Measurements from ENCODE around the gene CASK. TPM values are rescaled to one million over a fixed set of nuclear protein-coding genes. Genes with fewer than 3 reads are reported as not detected.

Gene CASK
- total RNA-seq, 1 experiment from 2014 or later = 33.5 TPM

DNA sequence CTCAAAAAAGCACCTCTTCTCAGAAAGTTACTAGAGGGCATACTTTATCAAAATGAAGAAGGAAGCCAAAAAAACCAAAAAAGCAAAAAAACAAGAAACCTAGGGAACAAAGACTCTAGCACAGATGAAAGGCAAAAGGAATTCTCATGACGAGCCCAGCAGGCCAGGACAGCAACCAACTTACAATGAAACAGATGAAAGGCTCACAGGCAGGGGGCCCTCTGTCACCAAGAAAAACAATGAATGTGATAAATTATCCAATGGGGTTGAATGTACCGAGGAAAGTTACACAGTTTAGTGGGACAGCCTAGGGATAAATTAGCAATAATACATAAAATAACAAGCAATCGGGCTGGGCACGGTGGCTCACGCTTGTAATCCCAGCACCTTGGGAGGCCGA lies 120.4 kb downstream of the CASK start:
- intact Hi-C loops (cut with micrococcal nuclease; ENCODE audit: unreplicated experiment) = no loop called here

DNA sequence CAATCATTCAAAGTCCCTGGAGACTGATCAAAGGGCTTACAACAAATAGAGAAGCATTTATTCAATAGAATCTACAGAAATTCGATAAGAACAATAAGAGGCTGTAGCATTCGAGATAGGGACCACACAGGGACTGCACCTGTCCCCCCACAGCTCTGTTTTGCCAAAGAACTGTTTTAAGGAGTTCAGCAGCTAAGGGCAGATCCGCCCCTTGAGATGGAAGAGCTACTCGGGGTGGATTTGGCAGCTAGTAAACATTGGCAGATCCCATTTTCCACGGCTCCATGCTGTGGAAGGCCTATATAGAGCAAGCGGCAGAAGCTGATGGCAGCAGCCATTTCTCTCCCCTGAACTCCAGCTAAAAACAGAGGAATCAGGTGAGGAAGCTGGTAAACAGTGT lies 123.7 kb downstream of the CASK start:
- intact Hi-C loops (cut with micrococcal nuclease; ENCODE audit: unreplicated experiment) (no loop called here), in situ Hi-C loops (cut with HindIII; ENCODE audit: low pct_unique_long_range_greater_than_20kb, low sequenced_read_pairs) (no loop called here)
- no peaks in the 10 kb centered on the region for H3K9me3 ChIP-seq (ENCODE audit: control insufficient read depth, insufficient read depth, low read depth, low read length)
- no peak overlapping the region for H3K27ac ChIP-seq (ENCODE audit: low read length)
- no peaks in the 10 kb centered on the region for H3K4me1 ChIP-seq (ENCODE audit: control insufficient read depth, insufficient read depth, low read length)
- ATAC-seq (no peak), DNase-seq (ENCODE audit: low read depth, low spot score) (no peak)
- H3K4me3 ChIP-seq (ENCODE audit: low read depth in 2 of 2, low read length in 2 of 2) = no peak overlapping the region
- H3K36me3 ChIP-seq (ENCODE audit: control insufficient read depth, insufficient read depth, low read length) = no peaks in the 10 kb centered on the region
- no TSS peak for BruUV-seq (replicated peaks)
- H3K27me3 ChIP-seq (ENCODE audit: control insufficient read depth, insufficient read depth, low read length) = no peaks in the 10 kb centered on the region
- TF ChIP-seq, protein P1, sequence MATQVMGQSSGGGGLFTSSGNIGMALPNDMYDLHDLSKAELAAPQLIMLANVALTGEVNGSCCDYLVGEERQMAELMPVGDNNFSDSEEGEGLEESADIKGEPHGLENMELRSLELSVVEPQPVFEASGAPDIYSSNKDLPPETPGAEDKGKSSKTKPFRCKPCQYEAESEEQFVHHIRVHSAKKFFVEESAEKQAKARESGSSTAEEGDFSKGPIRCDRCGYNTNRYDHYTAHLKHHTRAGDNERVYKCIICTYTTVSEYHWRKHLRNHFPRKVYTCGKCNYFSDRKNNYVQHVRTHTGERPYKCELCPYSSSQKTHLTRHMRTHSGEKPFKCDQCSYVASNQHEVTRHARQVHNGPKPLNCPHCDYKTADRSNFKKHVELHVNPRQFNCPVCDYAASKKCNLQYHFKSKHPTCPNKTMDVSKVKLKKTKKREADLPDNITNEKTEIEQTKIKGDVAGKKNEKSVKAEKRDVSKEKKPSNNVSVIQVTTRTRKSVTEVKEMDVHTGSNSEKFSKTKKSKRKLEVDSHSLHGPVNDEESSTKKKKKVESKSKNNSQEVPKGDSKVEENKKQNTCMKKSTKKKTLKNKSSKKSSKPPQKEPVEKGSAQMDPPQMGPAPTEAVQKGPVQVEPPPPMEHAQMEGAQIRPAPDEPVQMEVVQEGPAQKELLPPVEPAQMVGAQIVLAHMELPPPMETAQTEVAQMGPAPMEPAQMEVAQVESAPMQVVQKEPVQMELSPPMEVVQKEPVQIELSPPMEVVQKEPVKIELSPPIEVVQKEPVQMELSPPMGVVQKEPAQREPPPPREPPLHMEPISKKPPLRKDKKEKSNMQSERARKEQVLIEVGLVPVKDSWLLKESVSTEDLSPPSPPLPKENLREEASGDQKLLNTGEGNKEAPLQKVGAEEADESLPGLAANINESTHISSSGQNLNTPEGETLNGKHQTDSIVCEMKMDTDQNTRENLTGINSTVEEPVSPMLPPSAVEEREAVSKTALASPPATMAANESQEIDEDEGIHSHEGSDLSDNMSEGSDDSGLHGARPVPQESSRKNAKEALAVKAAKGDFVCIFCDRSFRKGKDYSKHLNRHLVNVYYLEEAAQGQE (IDR thresholded peaks at IDR 0.05; ENCODE audit: insufficient read depth in 1 of 2, low read depth in 2 of 2, low read length in 1 of 2) = no peak
- TF ChIP-seq SIN3A (IDR thresholded peaks at IDR 0.05; ENCODE audit: borderline replicate concordance, insufficient read depth, low read depth, low read length) = no peak
- TF ChIP-seq POLR2AphosphoS5 (IDR thresholded peaks at IDR 0.05; ENCODE audit: low read depth, low read length) = no peak
- TF ChIP-seq, protein P2, sequence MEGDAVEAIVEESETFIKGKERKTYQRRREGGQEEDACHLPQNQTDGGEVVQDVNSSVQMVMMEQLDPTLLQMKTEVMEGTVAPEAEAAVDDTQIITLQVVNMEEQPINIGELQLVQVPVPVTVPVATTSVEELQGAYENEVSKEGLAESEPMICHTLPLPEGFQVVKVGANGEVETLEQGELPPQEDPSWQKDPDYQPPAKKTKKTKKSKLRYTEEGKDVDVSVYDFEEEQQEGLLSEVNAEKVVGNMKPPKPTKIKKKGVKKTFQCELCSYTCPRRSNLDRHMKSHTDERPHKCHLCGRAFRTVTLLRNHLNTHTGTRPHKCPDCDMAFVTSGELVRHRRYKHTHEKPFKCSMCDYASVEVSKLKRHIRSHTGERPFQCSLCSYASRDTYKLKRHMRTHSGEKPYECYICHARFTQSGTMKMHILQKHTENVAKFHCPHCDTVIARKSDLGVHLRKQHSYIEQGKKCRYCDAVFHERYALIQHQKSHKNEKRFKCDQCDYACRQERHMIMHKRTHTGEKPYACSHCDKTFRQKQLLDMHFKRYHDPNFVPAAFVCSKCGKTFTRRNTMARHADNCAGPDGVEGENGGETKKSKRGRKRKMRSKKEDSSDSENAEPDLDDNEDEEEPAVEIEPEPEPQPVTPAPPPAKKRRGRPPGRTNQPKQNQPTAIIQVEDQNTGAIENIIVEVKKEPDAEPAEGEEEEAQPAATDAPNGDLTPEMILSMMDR (IDR thresholded peaks at IDR 0.05) = no peak
- no peak for TF ChIP-seq TCF7L2 (IDR thresholded peaks at IDR 0.05; ENCODE audit: low read depth, low read length)
- CTCF ChIA-PET = no interaction called here
- POLR2A ChIA-PET = interaction anchor here (0.5 kb wide), 1 partner anchor 7 kb away, joined by 4 read pairs; no protein-coding TSS in a partner anchor

More for the DNA sequence above, 120.4 kb downstream of the CASK start:
- no peak for DNase-seq (ENCODE audit: low read depth, low spot score)
- no peak for ATAC-seq
- POLR2A ChIA-PET = no interaction called here
- Histone ChIP-seq H3K9me3 (ENCODE audit: control insufficient read depth, insufficient read depth, low read depth, low read length) (no peaks in the 10 kb centered on the region), H3K27me3 (ENCODE audit: control insufficient read depth, insufficient read depth, low read length) (no peaks in the 10 kb centered on the region), H3K36me3 (ENCODE audit: control insufficient read depth, insufficient read depth, low read length) (no peaks in the 10 kb centered on the region), H3K4me1 (ENCODE audit: control insufficient read depth, insufficient read depth, low read length) (no peaks in the 10 kb centered on the region), H3K4me3 (ENCODE audit: low read depth in 2 of 2, low read length in 2 of 2) (no peak overlapping the region), H3K27ac (ENCODE audit: low read length) (no peak overlapping the region)
- TF ChIP-seq TCF7L2 (IDR thresholded peaks at IDR 0.05; ENCODE audit: low read depth, low read length) (no peak), SIN3A (IDR thresholded peaks at IDR 0.05; ENCODE audit: borderline replicate concordance, insufficient read depth, low read depth, low read length) (no peak), POLR2AphosphoS5 (IDR thresholded peaks at IDR 0.05; ENCODE audit: low read depth, low read length) (no peak)
- TF ChIP-seq, protein P1 (IDR thresholded peaks at IDR 0.05; ENCODE audit: insufficient read depth in 1 of 2, low read depth in 2 of 2, low read length in 1 of 2) = no peak
- TF ChIP-seq, protein P2 (IDR thresholded peaks at IDR 0.05) = no peak
- in situ Hi-C loops (cut with HindIII; ENCODE audit: low pct_unique_long_range_greater_than_20kb, low sequenced_read_pairs) = no loop called here
- CTCF ChIA-PET = no interaction called here
- BruUV-seq (replicated peaks) = no TSS peak

Data from Panc1 (cell line).